OCI-LY3 (cell line): Measurements from ENCODE around the gene CPLX1.

ENCODE experiments used
- H2AFZ ChIP-seq: fragments of 200-600, 300-600 bp; shearing (Covaris generic); 2 replicates; pipeline ENCODE4 v1.6.0; 2014; ENCODE audit warnings: antibody characterized with exemption, low read depth, low read length
- H3K27ac ChIP-seq: fragments of 200-600, 300-600 bp; sonication (generic); 2 replicates; pipeline ENCODE4 v1.5.1; 2014; ENCODE audit warnings: mild to moderate bottlenecking, low read length, moderate library complexity, mixed read lengths
- H3K27me3 ChIP-seq: fragments of 200-600, 300-600 bp; sonication (generic); 2 replicates; pipeline ENCODE4 v1.6.1; 2014; ENCODE audit warnings: low read depth, low read length, mixed read lengths
- H3K36me3 ChIP-seq: fragments of 200-600, 300-600 bp; sonication (generic); replicated peaks from 2 replicates; pipeline ENCODE3; 2014; ENCODE audit warnings: low read depth, low read length, mixed read lengths
- H3K4me1 ChIP-seq: fragments of 300-600, 200-600 bp; sonication (generic); 2 replicates; pipeline ENCODE4 v1.6.1; 2014; ENCODE audit warnings: low read length, mixed read lengths
- H3K4me2 ChIP-seq: fragments of 200-600, 300-600 bp; sonication (generic); 2 replicates; pipeline ENCODE4 v1.6.1; 2014; ENCODE audit warnings: low read length, mixed read lengths
- H3K4me3 ChIP-seq: fragments of 300-600, 200-600 bp; sonication (generic); 2 replicates; pipeline ENCODE4 v1.5.1; 2014; ENCODE audit warnings: antibody characterized with exemption, mild to moderate bottlenecking, low read length, moderate library complexity
- H3K79me2 ChIP-seq: fragments of 300-600, 200-600 bp; shearing (Covaris generic); 2 replicates; pipeline ENCODE4 v1.6.1; 2014; ENCODE audit warnings: mild to moderate bottlenecking, low read length, mixed read lengths
- H3K9ac ChIP-seq: fragments of 300-600, 200-600 bp; shearing (Covaris generic); 2 replicates; pipeline ENCODE4 v1.6.0; 2014; ENCODE audit warnings: mild to moderate bottlenecking, low read length, moderate library complexity
- H3K9me3 ChIP-seq: fragments of 200-600, 300-600 bp; shearing (Covaris generic); 2 replicates; pipeline ENCODE4 v1.6.1; 2014; ENCODE audit warnings: low read length, mixed read lengths; ENCODE audit not compliant: insufficient read depth
- H4K20me1 ChIP-seq: fragments of 200-600, 300-600 bp; sonication (generic); 2 replicates; pipeline ENCODE4 v1.6.1; 2016; ENCODE audit warnings: low read length, mixed read lengths; ENCODE audit not compliant: insufficient read depth
- CTCF ChIP-seq: fragments of 200-600, 300-600 bp; sonication (generic); IDR thresholded peaks from 2 replicates; pipeline ENCODE4 v1.5.1; 2014; ENCODE audit warnings: antibody characterized with exemption, low read length, low read depth
- EZH2phosphoT487 ChIP-seq: fragments of 200-600 bp; shearing (Covaris generic); IDR thresholded peaks from 2 replicates; pipeline ENCODE4 v1.6.1; 2018; ENCODE audit warnings: antibody characterized with exemption, mixed run types, low read depth

Gene CPLX1

GRCh38 chr4:858831-859451 lies 33.0 kb upstream of the CPLX1 start:
- Histone ChIP-seq H3K36me3 (peaks cover 42% of the 10 kb centered on the region), H3K9ac (no peak overlapping the region), H3K4me2 (no peak overlapping the region), H4K20me1 (no peaks in the 10 kb centered on the region), H2AFZ (no peak overlapping the region), H3K4me1 (no peaks in the 10 kb centered on the region), H3K4me3 (no peak overlapping the region), H3K9me3 (no peaks in the 10 kb centered on the region), H3K27me3 (no peaks in the 10 kb centered on the region), H3K79me2 (no peaks in the 10 kb centered on the region), H3K27ac (no peak overlapping the region)
- TF ChIP-seq CTCF, result no peak
- TF ChIP-seq EZH2phosphoT487, result no peak

GRCh38 chr4:858041-858481 lies 32.1 kb upstream of the CPLX1 start:
- Histone ChIP-seq H2AFZ (no peak overlapping the region), H4K20me1 (no peaks in the 10 kb centered on the region), H3K27me3 (no peaks in the 10 kb centered on the region), H3K9ac (no peak overlapping the region), H3K27ac (no peak overlapping the region), H3K79me2 (no peaks in the 10 kb centered on the region), H3K4me1 (no peaks in the 10 kb centered on the region), H3K4me3 (no peak overlapping the region), H3K36me3 (peaks cover 42% of the 10 kb centered on the region), H3K9me3 (no peaks in the 10 kb centered on the region), H3K4me2 (no peak overlapping the region)
- TF ChIP-seq EZH2phosphoT487, result no peak
- TF ChIP-seq CTCF, result no peak

GRCh38 chr4:857461-857860 lies 31.5 kb upstream of the CPLX1 start:
- TF ChIP-seq EZH2phosphoT487 (no peak), CTCF (no peak)
- Histone ChIP-seq H3K4me2 (no peak overlapping the region), H3K4me3 (no peak overlapping the region), H3K79me2 (no peaks in the 10 kb centered on the region), H4K20me1 (no peaks in the 10 kb centered on the region), H3K27me3 (no peaks in the 10 kb centered on the region), H3K9me3 (no peaks in the 10 kb centered on the region), H3K36me3 (peaks cover 38% of the 10 kb centered on the region), H2AFZ (no peak overlapping the region), H3K27ac (no peak overlapping the region), H3K4me1 (no peaks in the 10 kb centered on the region), H3K9ac (no peak overlapping the region)

GRCh38 chr4:856225-856901 lies 30.4 kb upstream of the CPLX1 start:
- TF ChIP-seq EZH2phosphoT487, result no peak
- TF ChIP-seq CTCF, result no peak
- Histone ChIP-seq H3K79me2 (no peaks in the 10 kb centered on the region), H3K4me3 (no peak overlapping the region), H3K27me3 (no peaks in the 10 kb centered on the region), H3K36me3 (peaks cover 38% of the 10 kb centered on the region), H3K9ac (no peak overlapping the region), H3K9me3 (no peaks in the 10 kb centered on the region), H3K27ac (no peak overlapping the region), H2AFZ (no peak overlapping the region), H3K4me1 (no peaks in the 10 kb centered on the region), H4K20me1 (no peaks in the 10 kb centered on the region), H3K4me2 (no peak overlapping the region)
